Thyroid gland (tissue), 4 donors: Measurements from ENCODE around the gene SLC30A7.

ENCODE experiments used
- POLR2A ChIP-seq, 2 donors: fragments of 450-650 bp; IDR thresholded peaks; one replicate each; pipeline ENCODE4 v1.6.1; 2017; ENCODE audit warnings: antibody characterized with exemption in 2 of 2, mild to moderate bottlenecking in 2 of 2, moderate library complexity in 1 of 2
- TF ChIP-seq, protein P1 (sequence below), 6 experiments: fragments of 200-600 bp in 3 of 6; fragments of 450-650 bp in 3 of 6; sonication (generic) in 3 of 6; IDR thresholded peaks; one replicate each; pipeline ENCODE4 v1.5.1; 2016 to 2019; ENCODE audit warnings: antibody characterized with exemption in 6 of 6, mild to moderate bottlenecking in 2 of 6, inconsistent platforms in 1 of 6, moderate library complexity in 1 of 6

GRCh38 chr1:100950337-100950736, 54.4 kb downstream of the SLC30A7 start:
- TF ChIP-seq, protein P1, sequence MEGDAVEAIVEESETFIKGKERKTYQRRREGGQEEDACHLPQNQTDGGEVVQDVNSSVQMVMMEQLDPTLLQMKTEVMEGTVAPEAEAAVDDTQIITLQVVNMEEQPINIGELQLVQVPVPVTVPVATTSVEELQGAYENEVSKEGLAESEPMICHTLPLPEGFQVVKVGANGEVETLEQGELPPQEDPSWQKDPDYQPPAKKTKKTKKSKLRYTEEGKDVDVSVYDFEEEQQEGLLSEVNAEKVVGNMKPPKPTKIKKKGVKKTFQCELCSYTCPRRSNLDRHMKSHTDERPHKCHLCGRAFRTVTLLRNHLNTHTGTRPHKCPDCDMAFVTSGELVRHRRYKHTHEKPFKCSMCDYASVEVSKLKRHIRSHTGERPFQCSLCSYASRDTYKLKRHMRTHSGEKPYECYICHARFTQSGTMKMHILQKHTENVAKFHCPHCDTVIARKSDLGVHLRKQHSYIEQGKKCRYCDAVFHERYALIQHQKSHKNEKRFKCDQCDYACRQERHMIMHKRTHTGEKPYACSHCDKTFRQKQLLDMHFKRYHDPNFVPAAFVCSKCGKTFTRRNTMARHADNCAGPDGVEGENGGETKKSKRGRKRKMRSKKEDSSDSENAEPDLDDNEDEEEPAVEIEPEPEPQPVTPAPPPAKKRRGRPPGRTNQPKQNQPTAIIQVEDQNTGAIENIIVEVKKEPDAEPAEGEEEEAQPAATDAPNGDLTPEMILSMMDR (IDR thresholded peaks at IDR 0.05): no peak
- no peak for TF ChIP-seq POLR2A (IDR thresholded peaks at IDR 0.05)
